H9 (cell line): ENCODE data around the gene MRAP2. TPM values are rescaled to one million over a fixed set of nuclear protein-coding genes. Genes with fewer than 3 reads are reported as not detected.

Source experiments
- DNase-seq: peaks from one replicate; pipeline ENCODE4 v3.0.0-alpha.2; 2017
- H2AFZ ChIP-seq: one replicate; pipeline ENCODE4 v1.6.1; 2013; ENCODE audit warnings: mild to moderate bottlenecking, low read length, control low read depth, moderate library complexity
- H2AK5ac ChIP-seq: 2 replicates; pipeline ENCODE4 v1.6.1; 2013; ENCODE audit warnings: low read length, control low read depth, mixed read lengths; ENCODE audit not compliant: insufficient read length
- H2BK120ac ChIP-seq: one replicate; pipeline ENCODE4 v1.6.1; 2013; ENCODE audit warnings: low read depth, mild to moderate bottlenecking, low read length, control low read depth, inconsistent platforms; ENCODE audit not compliant: poor library complexity, severe bottlenecking
- H2BK12ac ChIP-seq: 2 replicates; pipeline ENCODE4 v1.6.1; 2013; ENCODE audit warnings: low read length, control low read depth, mixed read lengths, low read depth; ENCODE audit not compliant: insufficient read length
- H2BK15ac ChIP-seq: 2 replicates; pipeline ENCODE4 v1.6.1; 2013; ENCODE audit warnings: low read depth, low read length, control low read depth
- H2BK20ac ChIP-seq: one replicate; pipeline ENCODE4 v1.6.1; 2013; ENCODE audit warnings: low read depth, mild to moderate bottlenecking, low read length, control low read depth, inconsistent platforms; ENCODE audit not compliant: poor library complexity, severe bottlenecking
- H2BK5ac ChIP-seq: 2 replicates; pipeline ENCODE4 v1.6.1; 2013; ENCODE audit warnings: low read length, control low read depth, mixed read lengths; ENCODE audit not compliant: insufficient read length
- H3K14ac ChIP-seq: 2 replicates; pipeline ENCODE4 v1.6.1; 2013; ENCODE audit warnings: low read length, control low read depth; ENCODE audit not compliant: insufficient read depth
- H3K18ac ChIP-seq: 2 replicates; pipeline ENCODE4 v1.6.1; 2013; ENCODE audit warnings: low read depth, mild to moderate bottlenecking, mixed read lengths, low read length, control low read depth; ENCODE audit not compliant: insufficient read length
- H3K23ac ChIP-seq: 2 replicates; pipeline ENCODE4 v1.6.1; 2013; ENCODE audit warnings: low read length, control low read depth, mixed read lengths, low read depth; ENCODE audit not compliant: insufficient read length
- H3K23me2 ChIP-seq: 2 replicates; pipeline ENCODE4 v1.6.1; 2013; ENCODE audit warnings: low read depth, mild to moderate bottlenecking, mixed read lengths, low read length, control low read depth; ENCODE audit not compliant: insufficient read length, poor library complexity, severe bottlenecking
- H3K27ac ChIP-seq: 2 replicates; pipeline ENCODE4 v1.5.1; 2013; ENCODE audit warnings: low read length, control low read depth, mixed read lengths, low read depth; ENCODE audit not compliant: insufficient read length
- H3K27me3 ChIP-seq: 2 replicates; pipeline ENCODE4 v1.6.1; 2013; ENCODE audit warnings: low read length, control low read depth, inconsistent platforms; ENCODE audit not compliant: insufficient read depth
- H3K4ac ChIP-seq: 2 replicates; pipeline ENCODE4 v1.6.1; 2013; ENCODE audit warnings: low read depth, mild to moderate bottlenecking, control low read depth, inconsistent platforms, low read length, moderate library complexity
- H3K4me1 ChIP-seq: 2 replicates; pipeline ENCODE4 v1.6.1; 2013; ENCODE audit warnings: low read length, control low read depth, inconsistent platforms; ENCODE audit not compliant: insufficient read depth
- H3K4me2 ChIP-seq: 2 replicates; pipeline ENCODE4 v1.6.1; 2013; ENCODE audit warnings: low read length, control low read depth, mixed read lengths; ENCODE audit not compliant: insufficient read length, insufficient read depth
- H3K56ac ChIP-seq: 2 replicates; pipeline ENCODE4 v1.6.1; 2013; ENCODE audit warnings: low read depth, mild to moderate bottlenecking, mixed read lengths, low read length, control low read depth; ENCODE audit not compliant: insufficient read length
- H3K79me1 ChIP-seq: 2 replicates; pipeline ENCODE4 v1.6.1; 2013; ENCODE audit warnings: low read depth, mild to moderate bottlenecking, moderate library complexity, low read length, control low read depth, inconsistent platforms; ENCODE audit not compliant: insufficient read depth, poor library complexity, severe bottlenecking
- H3K79me2 ChIP-seq: 2 replicates; pipeline ENCODE4 v1.6.1; 2013; ENCODE audit warnings: low read length, control low read depth, inconsistent platforms; ENCODE audit not compliant: insufficient read depth
- H3K9ac ChIP-seq: 2 replicates; pipeline ENCODE4 v1.6.1; 2013; ENCODE audit warnings: low read length, control low read depth, mixed read lengths; ENCODE audit not compliant: insufficient read length; ENCODE audit errors: extremely low read depth
- H3K9me3 ChIP-seq: one replicate; pipeline ENCODE4 v1.6.1; 2013; ENCODE audit warnings: low read depth, low read length, inconsistent platforms; ENCODE audit not compliant: control insufficient read depth
- H3T11ph ChIP-seq: one replicate; pipeline ENCODE4 v1.6.1; 2013; ENCODE audit warnings: mild to moderate bottlenecking, low read length, control low read depth, inconsistent platforms
- H4K20me1 ChIP-seq: one replicate; pipeline ENCODE4 v1.6.1; 2013; ENCODE audit not compliant: control insufficient read depth, insufficient read length, insufficient read depth
- H4K5ac ChIP-seq: 2 replicates; pipeline ENCODE4 v1.6.1; 2013; ENCODE audit warnings: low read depth, mild to moderate bottlenecking, mixed read lengths, low read length, control low read depth; ENCODE audit not compliant: insufficient read length
- H4K8ac ChIP-seq: replicated peaks from 2 replicates; pipeline ENCODE4 v1.6.1; 2013; ENCODE audit warnings: low read length, control low read depth, mixed read lengths, low read depth; ENCODE audit not compliant: insufficient read length
- H4K91ac ChIP-seq: 2 replicates; pipeline ENCODE4 v1.6.1; 2013; ENCODE audit warnings: low read depth, mild to moderate bottlenecking, moderate library complexity, mixed read lengths, low read length, control low read depth; ENCODE audit not compliant: insufficient read length
- H3K27ac Mint-ChIP-seq, 3 experiments: 2 replicates in 2 of 3; 3 replicates in 1 of 3; pipeline ENCODE4 v1.8.0; 2020 to 2021; ENCODE audit warnings: mixed read lengths in 3 of 3, mild to moderate bottlenecking in 1 of 3, moderate library complexity in 1 of 3
- H3K27me3 Mint-ChIP-seq: 2 replicates; pipeline ENCODE4 v1.8.0; 2021; ENCODE audit warnings: low read depth, mild to moderate bottlenecking, moderate library complexity, mixed read lengths
- H3K36me3 Mint-ChIP-seq, 3 experiments: 2 replicates in 2 of 3; 3 replicates in 1 of 3; pipeline ENCODE4 v1.8.0; 2020 to 2021; ENCODE audit warnings: low read depth in 3 of 3, mixed read lengths in 3 of 3; ENCODE audit not compliant: insufficient read depth in 1 of 3
- H3K4me1 Mint-ChIP-seq, 2 experiments: 2 replicates each; pipeline ENCODE4 v1.8.0; 2020; ENCODE audit warnings: mixed read lengths in 2 of 2
- H3K4me3 Mint-ChIP-seq, 2 experiments: 2 replicates in 1 of 2; 3 replicates in 1 of 2; pipeline ENCODE4 v1.8.0; 2020 to 2021; ENCODE audit warnings: mild to moderate bottlenecking in 2 of 2, mixed read lengths in 2 of 2, moderate library complexity in 1 of 2
- H3K9me3 Mint-ChIP-seq, 2 experiments: 2 replicates in 1 of 2; 3 replicates in 1 of 2; pipeline ENCODE4 v1.8.0; 2020; ENCODE audit warnings: mild to moderate bottlenecking in 2 of 2, mixed read lengths in 2 of 2, moderate library complexity in 1 of 2
- CTCF ChIP-seq: fragments of 200-600 bp; sonication (generic); conservative IDR thresholded peaks from 3 replicates; pipeline ENCODE4 v1.8.0; 2021; ENCODE audit warnings: antibody characterized with exemption, mild to moderate bottlenecking
- WGBS: extraction: QIAGEN DNeasy Blood & Tissue Kit; methylation state at CpG from one replicate; pipeline ENCODE4 v1.1.7; 2013; ENCODE audit warnings: missing lambda C conversion rate, low lambda C conversion rate, mixed read lengths; ENCODE audit not compliant: insufficient read length; ENCODE audit errors: extremely low coverage; 5-methylcytosine and 5-hydroxymethylcytosine counted together
- total RNA-seq: library from RNA; stranded (reverse); gene quantifications from 2 replicates; pipeline ENCODE4 v1.2.1, GENCODE V29; 2021

Gene MRAP2
- total RNA-seq, 1 experiment from 2014 or later = 8.0 TPM

- WGBS = no CpG with 5 or more reads among the region's 1 CpG
- peaks cover 2% of the 10 kb centered on the region; the same call in 1 of the 2 replicates for H3K4me1 ChIP-seq
- H3K36me3 Mint-ChIP-seq = no peaks in the 10 kb centered on the region
- TF ChIP-seq CTCF = no peak
- no peaks in the 10 kb centered on the region for H3K79me2 ChIP-seq
- H3K4ac ChIP-seq = no peak overlapping the region
- H4K5ac ChIP-seq = no peak overlapping the region
- H3K56ac ChIP-seq = no peak overlapping the region
- H2BK20ac ChIP-seq = no peak overlapping the region
- no peaks in the 10 kb centered on the region for H3K79me1 ChIP-seq
- peaks cover 11 to 15% of the 10 kb centered on the region in 2 experiments for H3K4me1 Mint-ChIP-seq
- H3K27me3 Mint-ChIP-seq = peaks cover 2% of the 10 kb centered on the region; the same call in 1 of the 2 replicates
- H2BK15ac ChIP-seq = no peak overlapping the region
- H3K27me3 ChIP-seq = no peaks in the 10 kb centered on the region
- H3K9me3 ChIP-seq = no peaks in the 10 kb centered on the region
- no peak overlapping the region for H2AFZ ChIP-seq
- no peak overlapping the region for H2AK5ac ChIP-seq
- no peak overlapping the region for H3K9ac ChIP-seq
- H3K23ac ChIP-seq = no peak overlapping the region
- H3K27ac ChIP-seq = no peak overlapping the region
- no peaks in the 10 kb centered on the region for H4K20me1 ChIP-seq
- H4K8ac ChIP-seq = no peak overlapping the region
- H3K27ac Mint-ChIP-seq = no peak overlapping the region; a peak in 1 of 7 replicates
- H3K9me3 Mint-ChIP-seq = no peaks in the 10 kb centered on the region
- H3K18ac ChIP-seq = no peak overlapping the region
- H3T11ph ChIP-seq = no peak overlapping the region
- no peak overlapping the region for H2BK12ac ChIP-seq
- H3K23me2 ChIP-seq = no peaks in the 10 kb centered on the region
- no peak overlapping the region for H2BK5ac ChIP-seq
- H3K14ac ChIP-seq = no peak overlapping the region
- H3K4me3 Mint-ChIP-seq = no peak overlapping the region
- no peak overlapping the region for H4K91ac ChIP-seq
- no peak overlapping the region for H2BK120ac ChIP-seq
- DNase-seq = no peak
- no peak overlapping the region for H3K4me2 ChIP-seq
Measured at GRCh38 chr6:84016029-84016428, 17.5 kb upstream of the MRAP2 start.
